GM23338 (cell line): ENCODE results near the gene UCP3. TPM values are rescaled to one million over a fixed set of nuclear protein-coding genes. Genes with fewer than 3 reads are reported as not detected.

Source experiments
- ATAC-seq: fragments of 200-7000 bp; cut with Tn5 transposase; 3 replicates; pipeline ENCODE4 v1.9.1; 2020
- DNase-seq: peaks from one replicate; pipeline ENCODE4 v3.0.0-alpha.2; 2015; ENCODE audit warnings: low spot score
- H2AFZ ChIP-seq: fragments of 200-600 bp; sonication (generic); 2 replicates; pipeline ENCODE4 v1.8.0; 2016; ENCODE audit warnings: antibody characterized with exemption, mild to moderate bottlenecking, moderate library complexity
- H3F3A ChIP-seq: fragments of 200-600 bp; sonication (generic); replicated peaks from 2 replicates; pipeline ENCODE4 v1.8.0; 2017; ENCODE audit warnings: antibody characterized with exemption, mixed run types, low read depth
- H3K27ac ChIP-seq: fragments of 200-600 bp; sonication (generic); 2 replicates; pipeline ENCODE4 v1.6.1; 2016; ENCODE audit warnings: low read depth
- H3K27me3 ChIP-seq: fragments of 200-600 bp; sonication (generic); 2 replicates; pipeline ENCODE4 v1.8.0; 2016; ENCODE audit warnings: mild to moderate bottlenecking, mixed run types, moderate library complexity; ENCODE audit not compliant: insufficient read depth
- H3K36me3 ChIP-seq: fragments of 200-600 bp; sonication (generic); 2 replicates; pipeline ENCODE4 v1.8.0; 2016; ENCODE audit warnings: mild to moderate bottlenecking; ENCODE audit not compliant: insufficient read depth
- H3K4me1 ChIP-seq: fragments of 200-600 bp; sonication (generic); 2 replicates; pipeline ENCODE4 v1.8.0; 2016; ENCODE audit warnings: mild to moderate bottlenecking, moderate library complexity; ENCODE audit not compliant: insufficient read depth
- H3K4me2 ChIP-seq: fragments of 200-600 bp; sonication (generic); 2 replicates; pipeline ENCODE4 v1.7.1; 2017; ENCODE audit warnings: mixed run types
- H3K4me3 ChIP-seq: fragments of 200-600 bp; sonication (generic); 2 replicates; pipeline ENCODE4 v1.6.1; 2016; ENCODE audit warnings: mixed run types
- H3K79me2 ChIP-seq: fragments of 200-600 bp; sonication (generic); replicated peaks from 2 replicates; pipeline ENCODE4 v1.8.0; 2017; ENCODE audit warnings: mild to moderate bottlenecking; ENCODE audit not compliant: insufficient read depth
- H3K9me2 ChIP-seq: fragments of 200-600 bp; sonication (generic); 2 replicates; pipeline ENCODE4 v1.8.0; 2017; ENCODE audit not compliant: insufficient read depth
- H4K20me1 ChIP-seq: fragments of 200-600 bp; sonication (generic); replicated peaks from 2 replicates; pipeline ENCODE4 v1.8.0; 2017; ENCODE audit warnings: mild to moderate bottlenecking; ENCODE audit not compliant: insufficient read depth
- H3K27ac Mint-ChIP-seq: 2 replicates; pipeline ENCODE4 v1.8.0; 2020; ENCODE audit warnings: inconsistent platforms, mild to moderate bottlenecking, moderate library complexity, mixed read lengths
- H3K27me3 Mint-ChIP-seq: 3 replicates; pipeline ENCODE4 v1.8.0; 2022; ENCODE audit warnings: low read depth, mild to moderate bottlenecking, moderate library complexity, mixed read lengths, inconsistent platforms; ENCODE audit not compliant: insufficient read depth, poor library complexity
- H3K36me3 Mint-ChIP-seq: 3 replicates; pipeline ENCODE4 v1.8.0; 2021; ENCODE audit warnings: low read depth, mild to moderate bottlenecking, inconsistent platforms, moderate library complexity, mixed read lengths
- H3K4me1 Mint-ChIP-seq: 3 replicates; pipeline ENCODE4 v1.8.0; 2020; ENCODE audit warnings: mild to moderate bottlenecking, inconsistent platforms, mixed read lengths
- H3K4me3 Mint-ChIP-seq: 3 replicates; pipeline ENCODE4 v1.8.0; 2021; ENCODE audit warnings: moderate library complexity, mild to moderate bottlenecking, inconsistent platforms, mixed read lengths
- H3K9me3 Mint-ChIP-seq: 3 replicates; pipeline ENCODE4 v1.8.0; 2020; ENCODE audit warnings: moderate library complexity, mild to moderate bottlenecking, inconsistent platforms, mixed read lengths
- CREB1 ChIP-seq: fragments of 250-450 bp; sonication (Bioruptor Pico); IDR thresholded peaks from 2 replicates; pipeline ENCODE4 v1.5.0; 2020; ENCODE audit warnings: low read depth, mild to moderate bottlenecking, moderate library complexity
- EZH2 ChIP-seq: fragments of 200-600 bp; sonication (generic); IDR thresholded peaks from one replicate; pipeline ENCODE4 v1.8.0; 2017; ENCODE audit warnings: antibody characterized with exemption, mild to moderate bottlenecking, low read depth; ENCODE audit not compliant: unreplicated experiment
- EZH2phosphoT487 ChIP-seq: fragments of 200-600 bp; sonication (generic); IDR thresholded peaks from one replicate; pipeline ENCODE4 v1.8.1; 2018; ENCODE audit warnings: antibody characterized with exemption; ENCODE audit not compliant: unreplicated experiment
- JUNB ChIP-seq: IDR thresholded peaks from one replicate; pipeline ENCODE4 v1.6.1; 2016; ENCODE audit warnings: antibody characterized with exemption; ENCODE audit not compliant: unreplicated experiment
- NANOG ChIP-seq: IDR thresholded peaks from 2 replicates; pipeline ENCODE4 v1.6.1; 2016; ENCODE audit warnings: antibody characterized with exemption, borderline replicate concordance
- POLR2AphosphoS5 ChIP-seq: IDR thresholded peaks from 2 replicates; pipeline ENCODE4 v1.6.1; 2016; ENCODE audit warnings: antibody characterized with exemption, low read depth
- STAT1 ChIP-seq: IDR thresholded peaks from one replicate; pipeline ENCODE4 v1.6.1; 2016; ENCODE audit warnings: antibody characterized with exemption; ENCODE audit not compliant: unreplicated experiment
- ZNF114 ChIP-seq: fragments of 250-450 bp; sonication (Bioruptor Pico); IDR thresholded peaks from 2 replicates; pipeline ENCODE4 v1.5.0; 2020; ENCODE audit warnings: mild to moderate bottlenecking, moderate library complexity
- ZNF331 ChIP-seq: fragments of 250-450 bp; sonication (Bioruptor Pico); IDR thresholded peaks from 2 replicates; pipeline ENCODE4 v1.5.0; 2020; ENCODE audit warnings: low read depth, mild to moderate bottlenecking, moderate library complexity
- polyA plus RNA-seq: library from polyadenylated mRNA; unstranded; fragments of >200 nt; fragmentation: Nextera tagmentation; extraction: Ambion mirVana; gene quantifications from 2 replicates; pipeline ENCODE4 v1.2.1, GENCODE V29; 2016
- total RNA-seq: library from RNA; depleted of rRNA; stranded (reverse); fragments of >200 nt; shearing (Covaris generic); gene quantifications from 2 replicates; pipeline ENCODE4 v1.2.3, GENCODE V29; 2014
- TF ChIP-seq, protein P1 (sequence below): IDR thresholded peaks from 2 replicates; pipeline ENCODE4 v1.6.1; 2016; ENCODE audit warnings: antibody characterized with exemption
- TF ChIP-seq, protein P2 (sequence below): fragments of 250-450 bp; sonication (Bioruptor Pico); IDR thresholded peaks from 2 replicates; pipeline ENCODE4 v1.5.0; 2020; ENCODE audit warnings: mild to moderate bottlenecking, moderate library complexity
- TF ChIP-seq, protein P3 (sequence below): IDR thresholded peaks from one replicate; pipeline ENCODE4 v1.6.1; 2018; ENCODE audit warnings: antibody characterized with exemption; ENCODE audit not compliant: unreplicated experiment
- TF ChIP-seq, protein P4 (sequence below), 2 experiments: fragments of 200-600 bp in 1 of 2; sonication (generic) in 1 of 2; conservative IDR thresholded peaks; 2 replicates each; pipeline versions ENCODE4 v1.5.1 to v1.6.1; 2016 to 2017; ENCODE audit warnings: antibody characterized with exemption in 2 of 2, low read depth in 2 of 2, mild to moderate bottlenecking in 2 of 2, moderate library complexity in 1 of 2

UCP3 gene
- total and polyA plus RNA-seq, 2 experiments from 2014 or later, result 0.21 to 0.40 TPM

DNA sequence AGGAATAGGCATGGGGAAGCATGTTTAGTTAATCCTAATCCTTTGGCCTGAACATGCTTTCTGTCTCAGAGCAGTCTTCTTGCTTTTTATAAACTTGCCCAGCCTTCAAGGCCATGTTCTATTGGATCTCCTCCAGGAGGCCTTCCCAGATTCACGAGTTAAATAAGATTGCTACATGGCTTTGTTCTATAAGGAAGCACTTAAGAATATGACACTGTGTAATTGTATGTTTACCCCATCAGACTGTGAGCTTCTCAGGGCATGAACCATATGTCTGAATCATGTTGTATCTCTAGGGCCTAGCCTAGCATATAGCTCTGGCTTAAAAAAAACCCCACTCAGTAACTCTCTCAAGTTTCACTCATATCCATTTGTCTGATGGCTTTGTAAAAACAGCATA, 26.4 kb upstream of the UCP3 start:
- ATAC-seq, result no peak
- no peaks in the 10 kb centered on the region for H3K27me3 ChIP-seq
- no peaks in the 10 kb centered on the region for H3K4me1 Mint-ChIP-seq
- no peak overlapping the region for H3K4me2 ChIP-seq
- no peak overlapping the region for H3K4me3 Mint-ChIP-seq
- H3K9me3 Mint-ChIP-seq, result no peaks in the 10 kb centered on the region
- no peaks in the 10 kb centered on the region for H3K36me3 ChIP-seq
- no peak overlapping the region for H2AFZ ChIP-seq
- no peaks in the 10 kb centered on the region for H3K79me2 ChIP-seq
- no peak overlapping the region for H3K27ac Mint-ChIP-seq
- H3K27ac ChIP-seq, result no peak overlapping the region
- H3F3A ChIP-seq, result no peaks in the 10 kb centered on the region
- no peak for DNase-seq
- no peaks in the 10 kb centered on the region; the same call in 2 of the 3 replicates for H3K36me3 Mint-ChIP-seq
- H3K9me2 ChIP-seq, result no peaks in the 10 kb centered on the region
- no peak for TF ChIP-seq EZH2
- TF ChIP-seq, protein P1, sequence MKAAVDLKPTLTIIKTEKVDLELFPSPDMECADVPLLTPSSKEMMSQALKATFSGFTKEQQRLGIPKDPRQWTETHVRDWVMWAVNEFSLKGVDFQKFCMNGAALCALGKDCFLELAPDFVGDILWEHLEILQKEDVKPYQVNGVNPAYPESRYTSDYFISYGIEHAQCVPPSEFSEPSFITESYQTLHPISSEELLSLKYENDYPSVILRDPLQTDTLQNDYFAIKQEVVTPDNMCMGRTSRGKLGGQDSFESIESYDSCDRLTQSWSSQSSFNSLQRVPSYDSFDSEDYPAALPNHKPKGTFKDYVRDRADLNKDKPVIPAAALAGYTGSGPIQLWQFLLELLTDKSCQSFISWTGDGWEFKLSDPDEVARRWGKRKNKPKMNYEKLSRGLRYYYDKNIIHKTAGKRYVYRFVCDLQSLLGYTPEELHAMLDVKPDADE, result no peak
- no peak for TF ChIP-seq ZNF331 (CRISPR knock-in tag)
- TF ChIP-seq, protein P2, sequence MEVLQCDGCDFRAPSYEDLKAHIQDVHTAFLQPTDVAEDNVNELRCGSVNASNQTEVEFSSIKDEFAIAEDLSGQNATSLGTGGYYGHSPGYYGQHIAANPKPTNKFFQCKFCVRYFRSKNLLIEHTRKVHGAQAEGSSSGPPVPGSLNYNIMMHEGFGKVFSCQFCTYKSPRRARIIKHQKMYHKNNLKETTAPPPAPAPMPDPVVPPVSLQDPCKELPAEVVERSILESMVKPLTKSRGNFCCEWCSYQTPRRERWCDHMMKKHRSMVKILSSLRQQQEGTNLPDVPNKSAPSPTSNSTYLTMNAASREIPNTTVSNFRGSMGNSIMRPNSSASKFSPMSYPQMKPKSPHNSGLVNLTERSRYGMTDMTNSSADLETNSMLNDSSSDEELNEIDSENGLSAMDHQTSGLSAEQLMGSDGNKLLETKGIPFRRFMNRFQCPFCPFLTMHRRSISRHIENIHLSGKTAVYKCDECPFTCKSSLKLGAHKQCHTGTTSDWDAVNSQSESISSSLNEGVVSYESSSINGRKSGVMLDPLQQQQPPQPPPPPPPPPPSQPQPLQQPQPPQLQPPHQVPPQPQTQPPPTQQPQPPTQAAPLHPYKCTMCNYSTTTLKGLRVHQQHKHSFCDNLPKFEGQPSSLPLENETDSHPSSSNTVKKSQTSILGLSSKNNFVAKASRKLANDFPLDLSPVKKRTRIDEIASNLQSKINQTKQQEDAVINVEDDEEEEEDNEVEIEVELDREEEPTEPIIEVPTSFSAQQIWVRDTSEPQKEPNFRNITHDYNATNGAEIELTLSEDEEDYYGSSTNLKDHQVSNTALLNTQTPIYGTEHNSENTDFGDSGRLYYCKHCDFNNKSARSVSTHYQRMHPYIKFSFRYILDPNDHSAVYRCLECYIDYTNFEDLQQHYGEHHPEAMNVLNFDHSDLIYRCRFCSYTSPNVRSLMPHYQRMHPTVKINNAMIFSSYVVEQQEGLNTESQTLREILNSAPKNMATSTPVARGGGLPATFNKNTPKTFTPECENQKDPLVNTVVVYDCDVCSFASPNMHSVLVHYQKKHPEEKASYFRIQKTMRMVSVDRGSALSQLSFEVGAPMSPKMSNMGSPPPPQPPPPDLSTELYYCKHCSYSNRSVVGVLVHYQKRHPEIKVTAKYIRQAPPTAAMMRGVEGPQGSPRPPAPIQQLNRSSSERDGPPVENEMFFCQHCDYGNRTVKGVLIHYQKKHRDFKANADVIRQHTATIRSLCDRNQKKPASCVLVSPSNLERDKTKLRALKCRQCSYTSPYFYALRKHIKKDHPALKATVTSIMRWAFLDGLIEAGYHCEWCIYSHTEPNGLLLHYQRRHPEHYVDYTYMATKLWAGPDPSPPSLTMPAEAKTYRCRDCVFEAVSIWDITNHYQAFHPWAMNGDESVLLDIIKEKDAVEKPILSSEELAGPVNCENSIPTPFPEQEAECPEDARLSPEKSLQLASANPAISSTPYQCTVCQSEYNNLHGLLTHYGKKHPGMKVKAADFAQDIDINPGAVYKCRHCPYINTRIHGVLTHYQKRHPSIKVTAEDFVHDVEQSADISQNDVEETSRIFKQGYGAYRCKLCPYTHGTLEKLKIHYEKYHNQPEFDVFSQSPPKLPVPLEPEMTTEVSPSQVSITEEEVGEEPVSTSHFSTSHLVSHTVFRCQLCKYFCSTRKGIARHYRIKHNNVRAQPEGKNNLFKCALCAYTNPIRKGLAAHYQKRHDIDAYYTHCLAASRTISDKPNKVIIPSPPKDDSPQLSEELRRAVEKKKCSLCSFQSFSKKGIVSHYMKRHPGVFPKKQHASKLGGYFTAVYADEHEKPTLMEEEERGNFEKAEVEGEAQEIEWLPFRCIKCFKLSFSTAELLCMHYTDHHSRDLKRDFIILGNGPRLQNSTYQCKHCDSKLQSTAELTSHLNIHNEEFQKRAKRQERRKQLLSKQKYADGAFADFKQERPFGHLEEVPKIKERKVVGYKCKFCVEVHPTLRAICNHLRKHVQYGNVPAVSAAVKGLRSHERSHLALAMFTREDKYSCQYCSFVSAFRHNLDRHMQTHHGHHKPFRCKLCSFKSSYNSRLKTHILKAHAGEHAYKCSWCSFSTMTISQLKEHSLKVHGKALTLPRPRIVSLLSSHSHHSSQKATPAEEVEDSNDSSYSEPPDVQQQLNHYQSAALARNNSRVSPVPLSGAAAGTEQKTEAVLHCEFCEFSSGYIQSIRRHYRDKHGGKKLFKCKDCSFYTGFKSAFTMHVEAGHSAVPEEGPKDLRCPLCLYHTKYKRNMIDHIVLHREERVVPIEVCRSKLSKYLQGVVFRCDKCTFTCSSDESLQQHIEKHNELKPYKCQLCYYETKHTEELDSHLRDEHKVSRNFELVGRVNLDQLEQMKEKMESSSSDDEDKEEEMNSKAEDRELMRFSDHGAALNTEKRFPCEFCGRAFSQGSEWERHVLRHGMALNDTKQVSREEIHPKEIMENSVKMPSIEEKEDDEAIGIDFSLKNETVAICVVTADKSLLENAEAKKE (CRISPR knock-in tag), result no peak
- no peak for TF ChIP-seq JUNB
- TF ChIP-seq, protein P3, sequence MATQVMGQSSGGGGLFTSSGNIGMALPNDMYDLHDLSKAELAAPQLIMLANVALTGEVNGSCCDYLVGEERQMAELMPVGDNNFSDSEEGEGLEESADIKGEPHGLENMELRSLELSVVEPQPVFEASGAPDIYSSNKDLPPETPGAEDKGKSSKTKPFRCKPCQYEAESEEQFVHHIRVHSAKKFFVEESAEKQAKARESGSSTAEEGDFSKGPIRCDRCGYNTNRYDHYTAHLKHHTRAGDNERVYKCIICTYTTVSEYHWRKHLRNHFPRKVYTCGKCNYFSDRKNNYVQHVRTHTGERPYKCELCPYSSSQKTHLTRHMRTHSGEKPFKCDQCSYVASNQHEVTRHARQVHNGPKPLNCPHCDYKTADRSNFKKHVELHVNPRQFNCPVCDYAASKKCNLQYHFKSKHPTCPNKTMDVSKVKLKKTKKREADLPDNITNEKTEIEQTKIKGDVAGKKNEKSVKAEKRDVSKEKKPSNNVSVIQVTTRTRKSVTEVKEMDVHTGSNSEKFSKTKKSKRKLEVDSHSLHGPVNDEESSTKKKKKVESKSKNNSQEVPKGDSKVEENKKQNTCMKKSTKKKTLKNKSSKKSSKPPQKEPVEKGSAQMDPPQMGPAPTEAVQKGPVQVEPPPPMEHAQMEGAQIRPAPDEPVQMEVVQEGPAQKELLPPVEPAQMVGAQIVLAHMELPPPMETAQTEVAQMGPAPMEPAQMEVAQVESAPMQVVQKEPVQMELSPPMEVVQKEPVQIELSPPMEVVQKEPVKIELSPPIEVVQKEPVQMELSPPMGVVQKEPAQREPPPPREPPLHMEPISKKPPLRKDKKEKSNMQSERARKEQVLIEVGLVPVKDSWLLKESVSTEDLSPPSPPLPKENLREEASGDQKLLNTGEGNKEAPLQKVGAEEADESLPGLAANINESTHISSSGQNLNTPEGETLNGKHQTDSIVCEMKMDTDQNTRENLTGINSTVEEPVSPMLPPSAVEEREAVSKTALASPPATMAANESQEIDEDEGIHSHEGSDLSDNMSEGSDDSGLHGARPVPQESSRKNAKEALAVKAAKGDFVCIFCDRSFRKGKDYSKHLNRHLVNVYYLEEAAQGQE, result no peak
- no peak for TF ChIP-seq CREB1
- no peak for TF ChIP-seq STAT1
- TF ChIP-seq EZH2phosphoT487, result no peak
- no peak for TF ChIP-seq POLR2AphosphoS5
- TF ChIP-seq, protein P4, sequence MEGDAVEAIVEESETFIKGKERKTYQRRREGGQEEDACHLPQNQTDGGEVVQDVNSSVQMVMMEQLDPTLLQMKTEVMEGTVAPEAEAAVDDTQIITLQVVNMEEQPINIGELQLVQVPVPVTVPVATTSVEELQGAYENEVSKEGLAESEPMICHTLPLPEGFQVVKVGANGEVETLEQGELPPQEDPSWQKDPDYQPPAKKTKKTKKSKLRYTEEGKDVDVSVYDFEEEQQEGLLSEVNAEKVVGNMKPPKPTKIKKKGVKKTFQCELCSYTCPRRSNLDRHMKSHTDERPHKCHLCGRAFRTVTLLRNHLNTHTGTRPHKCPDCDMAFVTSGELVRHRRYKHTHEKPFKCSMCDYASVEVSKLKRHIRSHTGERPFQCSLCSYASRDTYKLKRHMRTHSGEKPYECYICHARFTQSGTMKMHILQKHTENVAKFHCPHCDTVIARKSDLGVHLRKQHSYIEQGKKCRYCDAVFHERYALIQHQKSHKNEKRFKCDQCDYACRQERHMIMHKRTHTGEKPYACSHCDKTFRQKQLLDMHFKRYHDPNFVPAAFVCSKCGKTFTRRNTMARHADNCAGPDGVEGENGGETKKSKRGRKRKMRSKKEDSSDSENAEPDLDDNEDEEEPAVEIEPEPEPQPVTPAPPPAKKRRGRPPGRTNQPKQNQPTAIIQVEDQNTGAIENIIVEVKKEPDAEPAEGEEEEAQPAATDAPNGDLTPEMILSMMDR (conservative IDR thresholded peaks at IDR 0.05; ENCODE audit: low read depth in 2 of 2), result no peak
- no peak for TF ChIP-seq NANOG
- TF ChIP-seq ZNF114 (CRISPR knock-in tag), result no peak
- no peaks in the 10 kb centered on the region for H3K4me1 ChIP-seq
- no peak overlapping the region for H3K4me3 ChIP-seq
- H4K20me1 ChIP-seq, result 0 out of 2 replicates have a peak, but pooled peaks cover 3% of the 10 kb centered on the region
- peaks cover 1% of the 10 kb centered on the region for H3K27me3 Mint-ChIP-seq
